HCT116 (cell line): ENCODE measurements around the gene GPR146.

Source experiments
- CTCF ChIP-seq, 3 experiments: fragments of 200-600 bp in 1 of 3; sonication (generic) in 1 of 3; IDR thresholded peaks in 2 of 3; conservative IDR thresholded peaks in 1 of 3; 2 replicates each; pipeline ENCODE4 v1.5.1; 2012 to 2017; ENCODE audit warnings: low read depth in 2 of 3, low read length in 2 of 3, antibody characterized with exemption in 1 of 3, borderline replicate concordance in 1 of 3, control low read depth in 1 of 3, mild to moderate bottlenecking in 1 of 3, mixed read lengths in 1 of 3, mixed run types in 1 of 3, moderate library complexity in 1 of 3; ENCODE audit not compliant: insufficient read depth in 1 of 3
- EZH2 ChIP-seq: fragments of 200-600 bp; sonication (generic); IDR thresholded peaks from 2 replicates; pipeline ENCODE4 v1.6.1; 2017; ENCODE audit warnings: antibody characterized with exemption, mixed run types
- FOSL1 ChIP-seq: IDR thresholded peaks from 2 replicates; pipeline ENCODE4 v1.6.1; 2012; ENCODE audit warnings: low read depth
- JUND ChIP-seq: IDR thresholded peaks from 2 replicates; pipeline ENCODE4 v1.6.1; 2012
- POLR2A ChIP-seq: IDR thresholded peaks from 2 replicates; pipeline ENCODE4 v1.7.0; 2011; ENCODE audit warnings: borderline replicate concordance; ENCODE audit not compliant: insufficient read depth, insufficient read length; ENCODE audit errors: extremely low read depth
- SIN3A ChIP-seq: IDR thresholded peaks from 2 replicates; pipeline ENCODE4 v1.6.1; 2012; ENCODE audit warnings: low read depth
- SP1 ChIP-seq: IDR thresholded peaks from 2 replicates; pipeline ENCODE4 v1.6.1; 2012; ENCODE audit warnings: low read depth
- SRF ChIP-seq: IDR thresholded peaks from 2 replicates; pipeline ENCODE4 v1.6.1; 2012; ENCODE audit warnings: low read depth
- YY1 ChIP-seq: IDR thresholded peaks from 2 replicates; pipeline ENCODE4 v1.6.1; 2011; ENCODE audit warnings: low read length, low read depth, moderate library complexity, mild to moderate bottlenecking; ENCODE audit not compliant: insufficient replicate concordance; ENCODE audit errors: extremely low read depth

- TF ChIP-seq CTCF (IDR thresholded peaks at IDR 0.05 in 2 of 3, conservative IDR thresholded peaks at IDR 0.05 in 1 of 3; ENCODE audit: borderline replicate concordance in 1 of 3, insufficient read depth in 1 of 3, low read depth in 2 of 3, low read length in 2 of 3) (no peak), EZH2 (no peak), SIN3A (no peak), FOSL1 (no peak), POLR2A (no peak), YY1 (no peak), SRF (no peak), SP1 (no peak), JUND (no peak)
Measured at GRCh38 chr7:1043552-1044188, 676 bp upstream of the GPR146 start.
